AG04450 (cell line): ENCODE data around the gene PSTPIP2. TPM values are rescaled to one million over a fixed set of nuclear protein-coding genes. Genes with fewer than 3 reads are reported as not detected.
A peak's percentile ranks its signal among the peaks of the same experiment; 100 is the strongest.
"Not testable (repeated sequence)": the region's sequence is repeated elsewhere in the genome, so short reads cannot be mapped to it uniquely, and the experiment has no call there.

ENCODE experiments used
- CTCF ChIA-PET: fragments of 300-600, 350-600 bp; formaldehyde crosslinking; extraction: SDS; loops from one replicate; lab custom pipeline; 2022; ENCODE audit warnings: antibody characterized with exemption, inconsistent platforms; lab: Charles Lee
- POLR2A ChIA-PET: fragments of 350-600 bp; formaldehyde crosslinking; extraction: SDS; loops from one replicate; lab custom pipeline; 2021; ENCODE audit warnings: antibody characterized with exemption, inconsistent platforms; lab: Yijun Ruan, JAX
- DNase-seq: peaks from one replicate; pipeline ENCODE4 v3.0.0-alpha.2; 2011; ENCODE audit warnings: low read depth, low spot score
- H3K27ac ChIP-seq: one replicate; pipeline ENCODE4 v1.5.1; 2012; ENCODE audit warnings: low read depth, low read length, control low read depth
- H3K27me3 ChIP-seq: one replicate; pipeline ENCODE4 v1.6.0; 2012; ENCODE audit warnings: low read length; ENCODE audit not compliant: control insufficient read depth, insufficient read depth
- H3K4me3 ChIP-seq: 2 replicates; pipeline ENCODE4 v1.5.1; 2011; ENCODE audit warnings: mild to moderate bottlenecking, low read depth, low read length, control low read depth
- H3K9me3 ChIP-seq: 2 replicates; pipeline ENCODE4 v1.5.1; 2012; ENCODE audit warnings: low read length; ENCODE audit not compliant: control insufficient read depth, insufficient read depth
- CTCF ChIP-seq: IDR thresholded peaks from 2 replicates; pipeline ENCODE4 v1.5.1; 2011; ENCODE audit warnings: low read depth, low read length, control low read depth, inconsistent platforms
- polyA plus RNA-seq: library from polyadenylated mRNA; depleted of rRNA; stranded (reverse); fragments of >200 nt; gene quantifications from 2 replicates; pipeline ENCODE4 v1.2.3, GENCODE V29; 2011

PSTPIP2 gene
- polyA plus RNA-seq, 1 experiment: 12.6 TPM

GRCh38 chr18:45993438-45993837 is 78.6 kb downstream of the PSTPIP2 start:
- POLR2A ChIA-PET: interaction anchor here (0.8 kb wide), 1 partner anchor 39 kb away, joined by 3 read pairs; no protein-coding TSS in a partner anchor
- CTCF ChIA-PET: interaction anchor here (1.6 kb wide), 1 partner anchor 80 kb away, joined by 12 read pairs; no protein-coding TSS in a partner anchor
- no peak for TF ChIP-seq CTCF

GRCh38 chr18:45992527-45992926 is 79.5 kb downstream of the PSTPIP2 start:
- H3K27me3 ChIP-seq, H3K9me3 ChIP-seq, POLR2A ChIA-PET, H3K4me3 ChIP-seq, H3K27ac ChIP-seq, DNase-seq: not testable (repeated sequence)
- CTCF ChIA-PET: interaction anchor here (0.6 to 1.4 kb wide), 5 partner anchors 8 to 81 kb away, joined by 3 to 5 read pairs (median 3); no protein-coding TSS in a partner anchor

More at GRCh38 chr18:45993438-45993837, 78.6 kb downstream of the PSTPIP2 start:
- H3K4me3 ChIP-seq: no peak overlapping the region
- no peaks in the 10 kb centered on the region for H3K9me3 ChIP-seq
- no peaks in the 10 kb centered on the region for H3K27me3 ChIP-seq
- no peak overlapping the region for H3K27ac ChIP-seq
- peak; percentile 33 for DNase-seq

- H3K4me3 ChIP-seq: no peak overlapping the region
- H3K27me3 ChIP-seq: no peaks in the 10 kb centered on the region
- DNase-seq: no peak
- no peak for TF ChIP-seq CTCF
- H3K27ac ChIP-seq: no peak overlapping the region
- no peaks in the 10 kb centered on the region for H3K9me3 ChIP-seq
- ChIA-PET CTCF (interaction anchor here (0.9 to 1.4 kb wide), 2 partner anchors 8 to 82 kb away, joined by 3 to 5 read pairs; no protein-coding TSS in a partner anchor), POLR2A (no interaction called here)
These were observed 80.3 kb downstream of the PSTPIP2 start for GRCh38 chr18:45991788-45992187.

GRCh38 chr18:45984546-45985235 is 87.4 kb downstream of the PSTPIP2 start:
- no peak for DNase-seq
- POLR2A ChIA-PET: no interaction called here
- Histone ChIP-seq H3K27ac (no peak overlapping the region), H3K4me3 (no peak overlapping the region), H3K9me3 (no peaks in the 10 kb centered on the region), H3K27me3 (no peaks in the 10 kb centered on the region)
- CTCF ChIA-PET: interaction anchor here (0.7 kb wide), 1 partner anchor 11 kb away, joined by 3 read pairs; no protein-coding TSS in a partner anchor
- TF ChIP-seq CTCF: no peak

GRCh38 chr18:45981821-45982220 is 90.2 kb downstream of the PSTPIP2 start:
- no peak for TF ChIP-seq CTCF
- POLR2A ChIA-PET: no interaction called here
- CTCF ChIA-PET: interaction anchor here (2.4 kb wide), 1 partner anchor 317 kb away, joined by 8 read pairs; no protein-coding TSS in a partner anchor

More at GRCh38 chr18:45981821-45982220, 90.2 kb downstream of the PSTPIP2 start:
- DNase-seq: no peak
- no peaks in the 10 kb centered on the region for H3K9me3 ChIP-seq
- H3K27ac ChIP-seq: no peak overlapping the region
- no peak overlapping the region for H3K4me3 ChIP-seq
- no peaks in the 10 kb centered on the region for H3K27me3 ChIP-seq
